Panc1 (cell line): ENCODE results near the gene ENTPD5. TPM values are rescaled to one million over a fixed set of nuclear protein-coding genes. Genes with fewer than 3 reads are reported as not detected.

Experiments used
- ATAC-seq: fragments of 200-7000 bp; cut with Tn5 transposase; 2 replicates; pipeline ENCODE4 v1.9.1; 2020; ENCODE audit warnings: mild to moderate bottlenecking, moderate library complexity
- BruUV-seq: library from RNA; stranded (reverse); fragments of 400-500 nt; replicated peaks from 2 replicates; lab custom pipeline; 2021; lab: Mats Ljungman, UMichigan
- CTCF ChIA-PET: fragments of 300-600 bp; sonication (Branson Sonifier 250); formaldehyde crosslinking; loops from one replicate; lab custom pipeline; 2022; ENCODE audit warnings: antibody characterized with exemption; lab: Charles Lee
- POLR2A ChIA-PET: fragments of 300-600 bp; sonication (Branson Sonifier 250); formaldehyde crosslinking; loops from one replicate; lab custom pipeline; 2022; ENCODE audit warnings: antibody characterized with exemption; lab: Charles Lee
- DNase-seq: peaks from one replicate; pipeline ENCODE4 v3.0.0-alpha.2; 2010; ENCODE audit warnings: low read depth, low spot score
- H3K27ac ChIP-seq: 2 replicates; pipeline ENCODE4 v1.5.1; 2011; ENCODE audit warnings: mild to moderate bottlenecking, low read length, inconsistent platforms
- H3K27me3 ChIP-seq: fragments of 200-500 bp; sonication (Bioruptor generic); 2 replicates; pipeline ENCODE4 v1.6.0; 2014; ENCODE audit warnings: low read length, inconsistent platforms; ENCODE audit not compliant: control insufficient read depth, insufficient read depth
- H3K36me3 ChIP-seq: fragments of 200-500 bp; sonication (Bioruptor generic); 2 replicates; pipeline ENCODE4 v1.5.1; 2014; ENCODE audit warnings: inconsistent platforms, mild to moderate bottlenecking, low read length, moderate library complexity; ENCODE audit not compliant: control insufficient read depth, insufficient read depth
- H3K4me1 ChIP-seq: 2 replicates; pipeline ENCODE4 v1.5.1; 2011; ENCODE audit warnings: inconsistent platforms, mild to moderate bottlenecking, low read length, moderate library complexity; ENCODE audit not compliant: control insufficient read depth, insufficient read depth
- H3K4me3 ChIP-seq, 2 experiments: 2 replicates each; pipeline ENCODE4 v1.5.1; 2011 to 2012; ENCODE audit warnings: low read depth in 2 of 2, low read length in 2 of 2, mild to moderate bottlenecking in 2 of 2, inconsistent platforms in 1 of 2, moderate library complexity in 1 of 2
- H3K9me3 ChIP-seq: fragments of 200-500 bp; sonication (Bioruptor generic); 2 replicates; pipeline ENCODE4 v1.5.1; 2014; ENCODE audit warnings: low read depth, mild to moderate bottlenecking, inconsistent platforms, low read length, moderate library complexity; ENCODE audit not compliant: control insufficient read depth, insufficient read depth
- CTCF ChIP-seq: fragments of 450-650 bp; IDR thresholded peaks from 2 replicates; pipeline ENCODE4 v1.5.1; 2017; ENCODE audit warnings: mild to moderate bottlenecking
- POLR2AphosphoS5 ChIP-seq: IDR thresholded peaks from 2 replicates; pipeline ENCODE4 v1.6.1; 2012; ENCODE audit warnings: mild to moderate bottlenecking, low read depth, low read length, moderate library complexity
- REST ChIP-seq, 2 experiments: IDR thresholded peaks; 2 replicates each; pipeline ENCODE4 v1.6.1; 2011 to 2012; ENCODE audit warnings: low read depth in 2 of 2, control low read depth in 1 of 2, low read length in 1 of 2, mild to moderate bottlenecking in 1 of 2, moderate library complexity in 1 of 2; ENCODE audit not compliant: insufficient read depth in 1 of 2
- SIN3A ChIP-seq: IDR thresholded peaks from 2 replicates; pipeline ENCODE4 v1.6.1; 2012; ENCODE audit warnings: low read depth, mild to moderate bottlenecking, low read length, moderate library complexity, borderline replicate concordance; ENCODE audit not compliant: insufficient read depth
- TCF7L2 ChIP-seq: IDR thresholded peaks from 2 replicates; pipeline ENCODE4 v1.6.1; 2011; ENCODE audit warnings: mild to moderate bottlenecking, low read depth, low read length, inconsistent platforms
- in situ Hi-C: cut with HindIII; loops from 2 replicates; pipeline ENCODE4 v1.10.0; 2016; ENCODE audit warnings: low sequenced_read_pairs, low pct_unique_long_range_greater_than_20kb
- intact Hi-C: fragments of 100-400 bp; cut with micrococcal nuclease; formaldehyde crosslinking; loops from one replicate; pipeline ENCODE4 v1.10.0; 2022; ENCODE audit not compliant: unreplicated experiment
- total RNA-seq: library from RNA; stranded (reverse); gene quantifications from one replicate; pipeline ENCODE4 v1.2.1, GENCODE V29; 2021; ENCODE audit not compliant: unreplicated experiment

Gene ENTPD5
- total RNA-seq, 1 experiment from 2014 or later = 13.0 TPM

DNA sequence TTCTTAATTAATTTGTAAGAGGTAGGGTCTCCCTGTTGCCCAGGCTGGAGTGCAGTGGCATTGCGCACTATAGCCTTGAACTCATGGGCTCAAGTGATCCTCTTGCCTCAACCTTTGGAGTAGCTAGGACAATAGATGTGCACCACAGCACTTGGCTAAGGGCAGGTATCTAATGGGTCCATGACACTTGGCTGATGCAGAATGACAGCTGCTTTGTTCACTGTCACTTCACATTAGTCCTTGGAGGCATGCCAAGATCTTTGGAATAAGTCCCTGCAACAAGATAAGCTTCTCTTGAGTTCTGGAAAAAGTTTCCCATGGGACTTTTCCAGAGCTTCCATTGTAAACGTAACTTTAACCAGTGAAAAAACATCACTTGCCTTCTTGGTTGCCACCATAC lies 45.6 kb downstream of the ENTPD5 start:
- Histone ChIP-seq H3K27ac (no peak overlapping the region), H3K9me3 (no peaks in the 10 kb centered on the region), H3K36me3 (no peaks in the 10 kb centered on the region; the same call in 1 of the 2 replicates), H3K27me3 (no peaks in the 10 kb centered on the region), H3K4me3 (no peak overlapping the region), H3K4me1 (no peaks in the 10 kb centered on the region)
- ChIA-PET POLR2A (no interaction called here), CTCF (no interaction called here)
- TF ChIP-seq POLR2AphosphoS5 = no peak
- no peak for TF ChIP-seq SIN3A
- TF ChIP-seq CTCF = no peak
- TF ChIP-seq REST (IDR thresholded peaks at IDR 0.05; ENCODE audit: insufficient read depth in 1 of 2, low read depth in 2 of 2, low read length in 1 of 2) = no peak
- no peak for TF ChIP-seq TCF7L2
- ATAC-seq = no peak
- in situ Hi-C loops = no loop called here
- intact Hi-C loops = no loop called here
- BruUV-seq = no TSS peak
- no peak for DNase-seq

DNA sequence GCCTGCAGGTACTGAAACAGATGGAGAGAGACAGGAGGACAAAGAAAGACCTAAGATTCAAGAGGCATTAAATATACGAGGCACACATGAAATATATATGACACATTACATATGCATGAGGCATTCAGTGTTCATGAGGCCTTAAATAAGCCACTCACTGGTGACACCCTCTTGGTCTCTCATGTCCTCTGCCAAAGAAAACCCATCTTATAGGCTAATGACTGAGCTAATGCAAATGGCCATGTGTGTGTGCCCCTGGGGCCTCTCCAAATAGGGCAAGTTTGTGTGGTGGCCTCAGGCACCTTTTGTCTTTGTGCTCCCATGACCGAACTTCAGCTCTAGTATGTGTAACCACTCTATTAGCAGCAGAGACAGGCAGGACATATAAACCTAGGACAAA lies 50.2 kb downstream of the ENTPD5 start:
- ATAC-seq = no peak
- in situ Hi-C loops (no loop called here), intact Hi-C loops (no loop called here)
- no peak for DNase-seq
- no TSS peak for BruUV-seq
- H3K27me3 ChIP-seq = no peaks in the 10 kb centered on the region
- no peak for TF ChIP-seq TCF7L2
- no peak for TF ChIP-seq CTCF
- no peak for TF ChIP-seq SIN3A
- no peak for TF ChIP-seq REST (IDR thresholded peaks at IDR 0.05; ENCODE audit: insufficient read depth in 1 of 2, low read depth in 2 of 2, low read length in 1 of 2)
- TF ChIP-seq POLR2AphosphoS5 = no peak
- H3K4me1 ChIP-seq = no peaks in the 10 kb centered on the region
- no peaks in the 10 kb centered on the region; the same call in none of the 2 replicates for H3K36me3 ChIP-seq
- no peak overlapping the region for H3K4me3 ChIP-seq
- no peaks in the 10 kb centered on the region for H3K9me3 ChIP-seq
- H3K27ac ChIP-seq = no peak overlapping the region
- ChIA-PET CTCF (no interaction called here), POLR2A (no interaction called here)
